Parathyroid adenoma (tissue), 2 donors: ENCODE results near the gene RASL11A.

ENCODE experiments used
- H2AFZ ChIP-seq: fragments of 300-600 bp; sonication (generic); one replicate; pipeline ENCODE4 v1.7.0; 2017; ENCODE audit warnings: antibody characterized with exemption, mild to moderate bottlenecking
- H3K27ac ChIP-seq: fragments of 300-600 bp; sonication (generic); one replicate; pipeline ENCODE4 v1.7.0; 2017
- H3K27me3 ChIP-seq: fragments of 300-600 bp; sonication (generic); one replicate; pipeline ENCODE4 v1.7.0; 2017; ENCODE audit warnings: low read length; ENCODE audit not compliant: control insufficient read depth, insufficient read depth
- H3K36me3 ChIP-seq: fragments of 300-600 bp; sonication (generic); one replicate; pipeline ENCODE4 v1.7.0; 2017; ENCODE audit warnings: low read length; ENCODE audit not compliant: control insufficient read depth, insufficient read depth
- H3K4me1 ChIP-seq: fragments of 300-600 bp; sonication (generic); one replicate; pipeline ENCODE4 v1.7.0; 2017; ENCODE audit warnings: control low read depth
- H3K4me2 ChIP-seq: fragments of 300-600 bp; sonication (generic); one replicate; pipeline ENCODE4 v1.7.0; 2017; ENCODE audit warnings: low read length
- H3K4me3 ChIP-seq: fragments of 300-600 bp; sonication (generic); one replicate; pipeline ENCODE4 v1.7.0; 2017; ENCODE audit warnings: low read depth, low read length
- H3K79me2 ChIP-seq: fragments of 300-600 bp; sonication (generic); one replicate; pipeline ENCODE4 v1.7.0; 2017; ENCODE audit warnings: control low read depth
- H3K9ac ChIP-seq: fragments of 300-600 bp; sonication (generic); one replicate; pipeline ENCODE4 v1.7.0; 2017; ENCODE audit warnings: mild to moderate bottlenecking
- H3K9me3 ChIP-seq: fragments of 300-600 bp; sonication (generic); one replicate; pipeline ENCODE4 v1.7.0; 2017; ENCODE audit warnings: low read length; ENCODE audit not compliant: control insufficient read depth
- CTCF ChIP-seq: fragments of 300-600 bp; sonication (generic); IDR thresholded peaks from one replicate; pipeline ENCODE4 v1.7.0; 2017; ENCODE audit warnings: antibody characterized with exemption, mild to moderate bottlenecking
- donor health status: primary hyperparathyroidism.

The RASL11A gene

DNA sequence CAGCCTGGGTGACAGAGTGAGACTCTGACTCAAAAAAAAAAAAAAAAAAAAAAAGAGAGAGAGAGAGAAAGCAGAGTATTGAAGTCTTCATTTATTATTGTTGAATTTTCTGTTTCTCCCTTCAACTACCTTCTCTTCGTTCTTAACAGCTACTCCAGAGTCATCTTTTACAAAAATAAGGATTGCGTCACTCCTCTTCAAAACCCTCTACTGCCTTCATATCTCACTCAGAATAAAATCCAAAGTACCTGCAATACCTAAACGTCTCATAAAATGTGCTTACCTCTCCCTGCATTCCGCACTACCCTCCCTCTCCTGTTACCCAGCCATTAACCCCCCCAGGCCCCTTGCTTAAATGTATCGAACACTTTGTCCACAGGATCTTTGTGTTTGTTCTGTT lies 36.7 kb upstream of the RASL11A start:
- Histone ChIP-seq H3K27ac (no peak overlapping the region), H3K9me3 (no peaks in the 10 kb centered on the region), H3K4me1 (no peaks in the 10 kb centered on the region), H3K27me3 (no peaks in the 10 kb centered on the region), H3K4me3 (no peak overlapping the region), H3K9ac (no peak overlapping the region), H3K36me3 (no peaks in the 10 kb centered on the region), H3K79me2 (no peaks in the 10 kb centered on the region), H3K4me2 (no peak overlapping the region), H2AFZ (no peak overlapping the region)
- no peak for TF ChIP-seq CTCF

- no peaks in the 10 kb centered on the region for H3K9me3 ChIP-seq
- H3K79me2 ChIP-seq, result no peaks in the 10 kb centered on the region
Measured at GRCh38 chr13:27236478-27236877, 34.2 kb upstream of the RASL11A start.

DNA sequence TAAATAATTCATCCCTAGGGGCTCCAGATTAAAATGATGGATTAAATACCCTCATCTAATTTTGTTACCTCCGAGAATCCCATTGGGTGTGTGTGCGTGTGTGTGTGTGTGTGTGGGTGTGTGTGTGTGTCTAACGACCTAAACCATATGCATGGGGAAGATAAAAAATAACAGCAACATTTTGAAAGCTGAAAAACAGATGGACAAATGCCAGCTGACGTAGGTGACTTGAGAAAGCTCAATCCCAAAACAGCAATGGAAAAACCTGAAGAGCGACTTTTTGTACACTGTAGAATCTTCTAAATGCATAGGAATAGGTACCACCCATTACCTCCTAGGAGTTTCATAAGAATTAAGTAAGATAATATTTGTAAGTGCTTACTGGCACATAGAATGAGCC lies 27.9 kb upstream of the RASL11A start:
- no peak for TF ChIP-seq CTCF
- H3K9me3 ChIP-seq, result no peaks in the 10 kb centered on the region

More at GRCh38 chr13:27236478-27236877, 34.2 kb upstream of the RASL11A start:
- H2AFZ ChIP-seq, result no peak overlapping the region
- no peak overlapping the region for H3K9ac ChIP-seq
- no peaks in the 10 kb centered on the region for H3K36me3 ChIP-seq
- H3K27ac ChIP-seq, result no peak overlapping the region
- no peaks in the 10 kb centered on the region for H3K4me1 ChIP-seq
- H3K27me3 ChIP-seq, result no peaks in the 10 kb centered on the region
- no peak for TF ChIP-seq CTCF
- no peak overlapping the region for H3K4me2 ChIP-seq
- no peak overlapping the region for H3K4me3 ChIP-seq

GRCh38 chr13:27245610-27246009 lies 25.0 kb upstream of the RASL11A start:
- TF ChIP-seq CTCF, result no peak
- Histone ChIP-seq H3K27ac (no peak overlapping the region), H3K79me2 (no peaks in the 10 kb centered on the region), H3K27me3 (no peaks in the 10 kb centered on the region), H3K4me2 (no peak overlapping the region), H3K36me3 (no peaks in the 10 kb centered on the region), H3K9ac (no peak overlapping the region), H3K9me3 (no peaks in the 10 kb centered on the region), H3K4me1 (no peaks in the 10 kb centered on the region), H2AFZ (no peak overlapping the region), H3K4me3 (no peak overlapping the region)

More for the DNA sequence above, 27.9 kb upstream of the RASL11A start:
- no peak overlapping the region for H3K27ac ChIP-seq
- no peak overlapping the region for H3K4me2 ChIP-seq
- no peaks in the 10 kb centered on the region for H3K27me3 ChIP-seq
- no peak overlapping the region for H3K9ac ChIP-seq
- no peaks in the 10 kb centered on the region for H3K79me2 ChIP-seq
- no peaks in the 10 kb centered on the region for H3K4me1 ChIP-seq
- no peaks in the 10 kb centered on the region for H3K36me3 ChIP-seq
- H2AFZ ChIP-seq, result no peak overlapping the region
- H3K4me3 ChIP-seq, result no peak overlapping the region

- H3K4me1 ChIP-seq, result no peaks in the 10 kb centered on the region
- H3K27ac ChIP-seq, result peak overlapping the region; percentile 99
- TF ChIP-seq CTCF, result no peak
- no peaks in the 10 kb centered on the region for H3K9me3 ChIP-seq
- peak overlapping the region; percentile 93 for H3K4me3 ChIP-seq
- peaks cover 12% of the 10 kb centered on the region for H3K79me2 ChIP-seq
- H3K4me2 ChIP-seq, result peak overlapping the region; percentile 88
- peak overlapping the region; percentile 89 for H2AFZ ChIP-seq
- H3K36me3 ChIP-seq, result no peaks in the 10 kb centered on the region
- H3K9ac ChIP-seq, result peak overlapping the region; percentile 87
- H3K27me3 ChIP-seq, result no peaks in the 10 kb centered on the region
Measured at GRCh38 chr13:27250833-27251165, 19.8 kb upstream of the RASL11A start.
